ENCODE results near the gene FOXD3.

FOXD3 gene

DNA sequence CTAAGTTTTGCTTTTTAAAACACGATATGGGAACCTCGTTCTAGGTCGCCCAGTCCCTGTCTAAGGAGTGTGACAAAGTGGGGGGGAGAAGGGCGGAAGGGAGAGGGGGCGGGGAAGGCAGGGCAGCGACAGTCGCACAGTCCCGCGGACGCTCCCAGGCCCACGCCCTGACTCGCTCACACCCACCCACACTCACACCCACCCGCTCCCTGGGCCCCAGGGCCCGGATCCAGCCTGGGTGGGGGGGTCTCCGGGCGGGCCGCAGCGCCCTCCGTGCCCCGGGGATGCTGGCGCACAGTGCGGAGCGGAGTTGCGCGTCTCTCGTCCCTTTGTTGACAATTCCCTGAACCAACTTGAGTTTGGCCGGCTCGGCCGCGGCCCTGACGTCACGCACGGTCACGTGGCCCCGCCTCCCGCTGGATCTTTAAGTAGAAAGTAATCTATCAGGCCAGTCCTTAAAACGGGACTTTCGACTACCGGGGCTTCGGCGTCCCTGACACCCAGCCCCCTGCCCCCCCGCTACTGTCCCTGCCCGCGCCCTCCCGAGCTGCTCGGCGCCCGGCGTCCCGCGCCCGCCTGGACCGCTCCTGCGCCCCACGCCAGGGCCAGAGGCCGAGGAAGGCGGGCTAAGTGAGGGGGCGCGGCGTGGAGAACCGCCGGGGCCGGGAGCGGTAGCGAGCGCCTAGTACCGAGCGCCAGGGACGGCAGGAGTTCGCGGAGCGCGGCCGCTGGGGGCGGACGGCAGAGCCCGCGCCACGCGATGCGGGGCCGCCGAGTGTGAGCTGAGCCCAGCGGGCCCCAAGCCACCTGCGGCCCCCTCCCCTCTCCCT is at the start of gene FOXD3:
Gene FOXD3 (plus strand): TSS at position 454 of the 830 bp plus-strand sequence. CDS start 492 bp downstream, outside the sequence.
- DNase-seq (ENCODE audit: low read depth), result no peak

DNA sequence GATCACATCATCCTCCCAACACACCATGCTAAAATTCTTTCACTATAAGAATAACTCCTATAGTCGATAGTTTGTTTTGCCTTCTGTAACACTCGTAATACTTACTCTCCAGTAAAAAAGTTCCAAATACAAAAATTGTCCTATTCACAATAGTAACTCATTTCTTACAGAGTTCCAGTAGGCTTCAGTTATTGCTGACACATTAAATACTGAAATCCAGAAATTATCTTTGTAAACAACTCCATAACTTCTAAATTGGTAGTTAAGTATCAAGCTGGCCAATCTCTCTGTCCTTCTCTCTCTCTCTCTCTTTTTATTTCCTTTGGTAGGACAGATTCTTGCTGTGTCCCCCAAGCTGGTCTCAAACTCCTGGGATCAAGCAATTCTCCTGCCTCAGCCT is 49.6 kb upstream of the FOXD3 start:
- DNase-seq (ENCODE audit: low read depth), result no peak

DNA sequence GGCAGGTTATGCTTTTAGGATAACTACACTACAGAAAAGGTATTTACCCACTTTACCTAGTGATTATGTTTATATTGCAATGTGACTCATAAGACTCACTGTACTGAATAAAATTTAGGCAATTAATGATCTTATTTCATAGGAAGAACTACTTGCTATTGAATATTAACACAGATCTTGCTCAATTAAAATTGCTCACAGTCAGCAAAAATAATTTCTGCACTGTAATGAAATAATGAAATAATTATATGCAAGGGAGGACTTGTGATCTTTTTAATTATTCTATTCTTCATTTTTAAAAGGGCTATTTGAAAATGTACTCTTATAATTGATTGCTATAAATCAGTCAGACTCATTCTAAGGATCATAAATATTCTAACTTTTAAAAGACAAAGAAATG is 48.0 kb upstream of the FOXD3 start:
- no peak for DNase-seq (ENCODE audit: low read depth)

DNA sequence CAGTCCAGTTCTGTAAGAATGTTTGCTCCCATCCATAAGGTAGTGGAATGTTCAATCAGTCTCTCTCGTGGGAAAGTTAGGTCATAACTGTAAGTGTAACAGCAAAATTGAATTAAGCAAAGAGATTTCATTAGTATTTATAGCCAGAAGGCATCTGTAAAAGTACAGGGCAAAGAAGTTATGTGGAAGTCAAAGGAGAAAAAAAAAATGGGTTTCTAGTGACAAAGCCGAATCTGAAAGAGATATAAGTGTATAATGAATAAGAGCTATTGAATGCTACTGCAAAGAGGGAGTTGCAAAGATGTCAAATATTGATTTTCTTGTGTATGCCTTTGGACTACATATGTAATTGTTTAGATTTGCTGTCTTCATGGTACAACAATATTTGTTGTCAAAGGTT is 47.4 kb upstream of the FOXD3 start:
- no peak for DNase-seq (ENCODE audit: low read depth)

DNA sequence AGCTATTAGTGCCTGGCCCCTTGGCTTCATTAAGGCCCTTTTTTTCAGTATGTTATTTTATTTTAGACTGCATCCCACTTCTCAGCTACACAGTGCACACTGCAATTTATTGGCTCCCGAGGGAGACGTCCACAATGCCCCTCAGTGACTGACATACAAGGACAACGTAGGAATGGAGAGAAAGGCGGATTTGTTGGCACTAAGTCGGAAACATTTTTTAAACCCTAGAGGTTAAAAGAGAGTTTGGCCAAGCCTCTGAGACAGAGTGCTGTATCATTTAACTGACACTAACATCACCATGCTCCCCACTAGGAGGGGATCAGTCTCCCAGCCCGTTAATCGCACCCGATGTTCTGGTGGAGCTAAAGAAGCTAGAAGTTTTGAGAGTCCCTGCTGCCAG is 45.7 kb upstream of the FOXD3 start:
- DNase-seq (ENCODE audit: low read depth), result no peak

DNA sequence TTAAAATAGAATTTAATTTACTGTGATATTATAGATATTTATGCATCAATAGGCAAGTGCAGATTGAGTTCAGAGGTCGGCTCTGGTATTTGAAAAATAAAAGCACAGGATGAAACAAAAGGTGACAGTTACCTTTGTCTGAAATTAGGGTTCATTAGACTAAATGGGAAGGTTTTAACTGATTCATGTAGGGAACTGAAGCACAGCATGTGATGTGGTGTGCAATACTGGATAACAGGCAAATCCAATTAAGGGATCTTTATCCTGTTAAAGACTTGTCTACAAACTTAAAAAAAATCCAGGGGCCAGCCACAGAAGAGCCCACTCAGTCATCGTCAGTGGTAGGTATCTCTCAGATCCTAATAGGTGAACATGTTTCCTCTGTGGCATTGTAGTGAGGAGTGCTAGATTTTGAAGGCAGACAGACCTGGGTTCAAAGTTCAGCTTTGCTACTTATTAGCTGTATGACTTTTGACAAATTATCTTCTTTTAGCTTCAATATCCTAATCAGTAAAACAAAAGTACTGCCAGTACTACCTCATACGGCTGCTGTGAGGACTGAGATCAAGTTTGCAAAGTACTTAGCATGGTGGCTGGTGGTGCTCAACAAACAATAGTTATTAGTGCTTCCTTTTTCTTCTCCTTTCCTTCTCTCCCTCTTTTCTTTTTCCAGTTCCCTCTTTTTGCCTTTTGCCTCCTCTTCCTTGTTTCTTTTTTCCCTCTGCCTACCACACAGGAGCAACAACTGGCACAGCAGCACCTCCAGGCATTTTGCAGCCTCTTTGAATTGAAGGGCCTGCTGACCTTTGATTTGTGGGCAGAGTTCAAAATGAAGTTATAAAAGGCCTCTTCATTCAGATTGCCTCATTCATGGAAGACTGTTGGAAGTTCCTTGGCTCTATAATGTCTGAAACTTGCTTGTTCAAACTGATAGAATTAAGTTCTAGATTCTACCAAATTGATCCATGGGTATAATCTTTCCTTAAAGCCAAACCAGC is 44.9 kb upstream of the FOXD3 start:
- no peak for DNase-seq (ENCODE audit: low read depth)

DNA sequence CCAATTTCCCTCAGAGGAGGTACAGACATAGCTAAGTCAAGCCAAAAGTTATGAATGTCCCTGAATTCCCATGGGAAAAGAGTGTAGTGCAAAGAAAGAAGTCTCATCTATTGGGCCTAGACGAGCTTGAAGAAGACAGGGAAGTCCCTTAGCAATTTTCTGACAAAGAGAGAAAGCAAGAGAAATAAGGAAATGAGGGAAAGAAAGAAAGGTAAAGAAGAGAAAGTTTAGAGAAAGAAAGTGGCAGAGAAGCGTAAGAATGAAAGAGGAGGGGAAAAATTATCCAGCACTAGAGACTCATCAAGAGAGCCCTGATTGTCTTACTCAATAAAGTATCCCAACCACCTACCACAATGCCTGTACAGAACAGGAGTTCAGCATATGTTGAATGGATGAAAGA is 40.6 kb upstream of the FOXD3 start:
- DNase-seq (ENCODE audit: low read depth), result no peak

DNA sequence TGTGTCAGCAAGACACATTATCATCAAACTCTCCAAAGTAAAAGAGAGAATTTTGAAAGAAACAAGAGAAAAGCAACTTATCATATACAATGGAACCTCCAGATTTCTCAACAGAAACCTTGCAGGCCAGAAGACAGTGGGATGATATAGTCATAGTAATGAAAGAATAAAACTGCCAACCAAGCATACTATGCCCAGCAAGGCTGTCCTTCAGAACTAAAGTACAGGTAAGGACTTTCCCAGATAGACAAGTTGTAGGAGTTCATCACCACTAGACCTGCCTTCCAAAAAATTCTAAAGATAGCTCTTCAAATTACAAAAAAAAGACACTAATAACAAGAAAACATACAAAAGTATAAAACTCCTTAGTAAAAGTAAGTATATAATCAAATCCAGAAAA is 33.2 kb upstream of the FOXD3 start:
- DNase-seq (ENCODE audit: low read depth), result no peak

DNA sequence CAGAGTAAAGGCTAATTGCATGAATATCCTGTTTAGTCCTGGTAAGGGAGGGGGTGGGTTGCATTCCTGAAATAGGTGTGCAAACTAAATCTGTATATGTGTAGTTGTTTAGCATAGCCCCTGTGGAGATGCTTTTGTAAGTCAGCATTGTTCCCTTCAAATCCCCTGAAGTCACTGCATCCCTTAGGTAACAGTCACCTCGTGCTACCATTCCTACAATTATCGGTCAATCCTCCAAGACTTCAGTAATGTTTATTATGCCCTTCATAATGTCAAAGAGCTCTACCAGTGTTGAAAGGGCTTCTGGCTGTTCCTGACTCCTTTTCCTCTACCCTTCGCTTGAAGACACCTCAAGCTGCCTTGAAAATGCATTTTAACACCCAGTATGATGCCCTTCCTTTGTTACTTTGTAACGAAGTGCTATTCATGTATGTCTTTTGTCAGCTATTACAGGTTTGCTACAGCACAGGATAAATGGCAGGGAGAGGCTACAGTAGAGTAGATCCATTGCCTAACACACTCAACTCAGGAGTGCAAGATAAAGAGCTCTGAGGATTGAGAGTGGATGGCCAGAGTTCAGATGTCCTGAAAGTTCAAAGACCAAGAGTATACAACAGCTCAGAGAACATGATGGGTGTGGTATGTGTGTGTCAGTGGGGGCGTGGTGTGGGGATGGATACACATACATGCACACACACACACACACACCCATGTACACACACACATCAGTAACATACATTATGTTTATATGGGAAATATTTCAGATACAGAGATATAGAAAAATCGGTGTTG is 27.4 kb upstream of the FOXD3 start:
- DNase-seq (ENCODE audit: low read depth), result no peak

DNA sequence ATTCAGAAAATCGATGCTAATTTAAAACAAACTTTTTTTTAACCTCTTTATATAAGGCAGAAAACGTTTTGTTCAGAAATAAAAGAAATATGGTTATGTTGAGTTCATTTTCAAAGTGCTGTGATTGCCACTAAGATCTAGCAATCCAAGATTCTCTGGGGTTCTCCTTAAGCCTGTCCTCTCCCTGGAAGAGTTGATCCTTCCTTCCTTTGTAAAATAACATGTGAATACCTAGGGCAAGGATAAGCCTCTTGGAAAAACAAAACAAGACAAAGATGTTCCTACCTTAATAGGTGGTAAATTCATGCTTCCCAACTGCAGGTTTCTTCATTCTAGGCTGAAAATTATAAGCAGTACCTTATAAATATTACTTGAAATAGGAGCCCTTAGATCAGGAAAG is 18.0 kb upstream of the FOXD3 start:
- DNase-seq (ENCODE audit: low read depth), result no peak

DNA sequence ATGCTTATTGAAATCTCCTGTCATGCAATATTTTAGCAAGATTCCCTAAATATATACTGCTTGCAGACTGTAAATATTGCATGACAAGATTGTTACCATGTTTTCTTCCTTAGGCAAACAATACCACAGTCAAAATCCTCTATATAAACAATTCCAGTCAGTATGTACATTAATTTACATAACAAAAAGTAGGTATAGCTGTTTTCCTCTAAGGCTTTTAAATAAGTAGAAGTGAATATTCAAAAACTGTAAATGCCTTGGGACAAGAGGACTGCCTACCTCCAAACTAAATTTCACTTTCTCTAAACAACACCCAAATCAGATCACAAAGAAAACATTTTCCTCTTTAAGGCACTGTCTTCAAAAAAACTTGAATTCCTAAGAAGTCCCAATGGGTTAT is 17.3 kb upstream of the FOXD3 start:
- no peak for DNase-seq (ENCODE audit: low read depth)

DNA sequence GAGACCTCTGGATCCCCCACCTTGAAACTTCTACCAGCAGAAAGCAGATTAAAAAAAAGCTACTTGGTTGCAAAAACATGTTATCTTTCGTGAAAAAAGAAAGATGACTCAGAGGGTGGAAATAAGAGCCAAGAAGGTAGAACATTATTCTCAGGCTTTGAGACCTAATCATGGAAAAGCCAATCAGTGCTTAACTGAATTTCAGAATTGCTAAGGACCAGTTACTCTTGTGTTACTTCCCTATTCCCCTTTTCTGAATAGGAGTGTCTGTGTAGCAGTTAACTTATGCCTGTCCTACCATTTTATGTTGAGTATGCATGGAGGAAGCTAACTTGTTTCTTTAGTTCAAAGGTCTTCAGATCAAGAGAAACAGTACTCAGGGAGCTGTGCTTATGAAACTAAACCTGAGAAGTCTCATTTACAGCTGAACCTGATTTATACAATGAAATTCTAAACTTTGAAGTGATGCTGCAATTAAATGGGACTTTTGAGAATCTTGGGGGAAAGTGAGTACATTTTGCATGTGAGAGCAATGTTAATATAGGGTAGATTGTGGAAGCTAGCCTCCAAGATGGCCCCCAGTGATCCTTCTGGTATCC is 15.1 kb upstream of the FOXD3 start:
- no peak for DNase-seq (ENCODE audit: low read depth)

DNA sequence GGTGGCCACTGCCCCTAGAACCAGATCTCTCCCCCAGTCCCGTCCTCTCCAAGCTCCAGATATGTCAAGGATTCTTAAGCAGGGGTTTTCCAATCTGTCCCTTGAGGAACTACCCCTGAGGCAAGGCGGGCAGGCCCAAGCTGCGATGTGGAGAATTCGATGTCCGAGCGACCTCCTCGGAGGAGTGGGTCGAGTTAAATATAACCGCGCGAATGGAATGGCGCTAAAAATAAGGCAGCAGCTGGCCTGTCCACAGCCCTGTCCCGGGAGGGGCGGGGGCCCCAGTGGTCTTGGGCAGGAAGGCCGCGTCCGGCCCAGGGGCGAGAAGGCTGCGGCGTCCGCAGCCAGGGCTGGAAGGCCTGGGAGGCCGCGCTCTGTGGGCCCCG is 5.8 kb upstream of the FOXD3 start:
- no peak for DNase-seq (ENCODE audit: low read depth)

DNA sequence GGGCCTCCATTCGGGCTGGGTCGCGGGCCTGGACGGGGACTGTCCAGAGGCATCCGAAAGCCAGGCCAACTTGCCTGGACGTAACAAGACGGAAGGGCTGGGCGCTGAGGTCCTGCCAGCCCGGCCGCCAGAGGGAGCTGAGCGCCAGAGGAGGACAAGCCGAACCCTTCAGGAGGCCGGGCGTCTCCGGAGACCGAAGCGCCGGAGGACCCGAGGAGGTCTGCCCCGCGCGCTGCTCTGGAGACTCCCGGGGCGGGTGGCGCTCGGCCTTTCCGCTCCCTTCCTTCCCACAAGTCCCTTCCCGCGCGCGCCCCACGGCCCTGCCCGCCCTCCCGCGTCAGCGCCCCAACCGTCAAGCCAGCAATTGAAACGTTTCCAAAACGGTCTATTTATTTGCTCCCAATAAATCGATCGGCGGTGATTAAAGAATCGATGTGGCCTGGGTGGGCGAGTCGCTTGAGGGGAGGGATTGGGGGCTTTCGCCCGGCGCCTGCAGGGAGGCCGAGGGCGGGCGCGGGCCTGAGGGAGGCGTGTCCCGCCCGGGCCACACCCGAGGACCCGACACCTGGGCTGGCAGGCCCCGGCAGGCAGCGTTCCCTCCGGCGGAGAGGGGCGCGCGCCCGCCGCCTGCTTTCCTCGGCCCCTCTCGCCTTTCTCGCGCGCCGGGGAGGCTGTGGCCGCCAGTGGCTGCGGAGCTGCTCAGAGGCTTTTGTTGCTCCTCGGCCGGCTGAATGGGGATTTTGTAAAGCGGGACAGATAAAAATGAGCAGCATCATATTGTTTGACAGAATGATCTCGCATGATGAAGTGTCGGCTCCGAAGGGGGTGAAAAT is 5.2 kb upstream of the FOXD3 start:
- DNase-seq (ENCODE audit: low read depth), result no peak

DNA sequence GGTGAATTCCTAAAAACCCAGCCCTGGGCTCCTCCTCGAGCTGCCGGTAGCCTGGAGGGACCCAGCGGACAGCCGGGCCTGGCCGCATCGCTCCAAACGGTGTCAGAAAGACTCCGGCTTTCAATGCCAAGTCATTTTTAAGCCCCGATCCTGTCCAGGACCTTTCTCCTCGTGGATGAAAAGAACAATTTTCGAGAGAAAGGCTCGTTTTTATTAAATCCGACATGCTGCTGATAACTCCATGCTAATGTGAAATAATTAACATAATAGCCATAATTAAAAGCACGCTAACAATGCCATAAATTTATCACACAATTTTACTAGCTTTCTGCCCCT is 4.6 kb upstream of the FOXD3 start:
- no peak for DNase-seq (ENCODE audit: low read depth)

DNA sequence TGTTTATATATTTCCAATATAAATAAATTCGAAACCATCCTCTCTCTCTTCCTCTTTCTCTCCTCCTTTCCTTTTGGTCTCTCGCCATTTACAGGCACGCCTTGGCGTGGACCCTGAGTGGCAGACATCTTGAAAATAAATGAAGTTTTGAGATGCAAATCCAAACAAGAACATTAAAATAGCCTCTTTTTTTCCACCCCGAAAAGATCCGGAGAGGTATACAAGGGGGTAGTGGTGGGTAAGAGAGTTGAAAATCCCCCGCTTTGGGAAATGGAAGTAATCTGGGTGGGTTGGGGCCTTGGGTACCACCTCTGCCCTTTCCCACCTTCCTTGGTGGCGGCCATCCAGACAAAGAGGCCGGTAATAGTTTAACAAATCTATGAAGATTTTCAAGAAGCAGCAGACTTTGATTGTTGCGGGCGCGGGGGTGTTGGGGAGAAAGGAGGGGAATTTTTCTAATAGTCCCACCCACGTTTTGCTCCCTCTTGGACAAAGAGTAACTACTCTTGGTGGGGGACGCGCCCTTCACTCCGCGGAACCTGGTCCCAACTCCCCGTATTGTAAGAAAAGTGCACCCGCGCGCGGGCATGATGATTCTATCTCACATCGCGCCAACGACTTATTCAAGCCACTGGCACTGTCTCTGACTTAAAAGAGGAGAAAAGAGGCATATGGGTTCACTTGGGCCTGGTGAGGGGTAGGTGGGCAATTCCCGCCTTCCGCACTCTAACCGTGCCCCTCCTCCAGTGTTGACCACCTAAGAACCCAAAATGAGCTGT is 4.0 kb upstream of the FOXD3 start:
- no peak for DNase-seq (ENCODE audit: low read depth)

DNA sequence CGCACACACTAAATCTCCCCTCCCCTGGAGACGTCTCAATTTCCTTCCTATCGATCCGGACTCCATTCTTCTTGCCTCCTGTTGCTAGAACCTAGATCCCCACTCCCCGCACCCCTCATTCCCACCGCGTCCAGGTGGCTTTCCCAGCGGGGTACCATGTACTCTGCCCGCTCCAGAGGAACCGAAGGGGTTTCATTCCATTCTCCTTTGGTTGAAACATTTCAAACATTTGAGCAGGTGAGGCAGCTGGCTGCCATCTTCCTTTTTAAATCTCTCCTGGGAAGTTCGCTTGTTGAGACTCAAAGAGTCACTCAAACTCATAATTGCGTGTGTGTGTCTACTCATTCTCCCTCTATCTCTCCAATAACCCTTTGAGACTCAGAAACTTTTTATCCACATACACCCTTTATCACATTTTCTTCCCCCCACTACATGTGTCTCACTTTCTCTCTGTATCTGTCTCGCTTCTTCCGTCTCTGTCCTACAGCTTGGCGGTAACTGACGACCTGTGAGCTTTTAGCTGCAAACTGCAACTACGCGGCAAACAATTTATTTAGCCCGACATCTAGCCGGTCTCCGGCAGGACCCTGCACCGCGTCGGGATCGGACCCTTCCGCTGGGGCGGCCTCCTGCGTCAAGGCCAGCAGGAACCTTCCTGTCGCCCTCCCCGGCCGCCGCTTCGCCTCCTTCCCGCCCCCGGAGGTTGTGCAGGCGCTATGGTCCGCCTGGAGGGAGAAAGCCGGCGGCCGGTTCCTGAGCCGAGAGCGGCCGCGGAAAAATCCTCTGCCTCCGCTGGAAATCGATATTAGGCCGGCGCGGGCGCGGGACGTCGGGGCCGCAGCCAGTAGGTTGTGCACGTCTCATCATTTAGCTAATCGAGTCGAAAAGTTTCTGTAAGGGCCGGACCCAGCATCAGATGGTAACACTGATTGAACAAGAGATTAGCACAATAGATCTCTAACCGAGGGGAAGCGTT is 3.0 kb upstream of the FOXD3 start:
- DNase-seq (ENCODE audit: low read depth), result no peak

DNA sequence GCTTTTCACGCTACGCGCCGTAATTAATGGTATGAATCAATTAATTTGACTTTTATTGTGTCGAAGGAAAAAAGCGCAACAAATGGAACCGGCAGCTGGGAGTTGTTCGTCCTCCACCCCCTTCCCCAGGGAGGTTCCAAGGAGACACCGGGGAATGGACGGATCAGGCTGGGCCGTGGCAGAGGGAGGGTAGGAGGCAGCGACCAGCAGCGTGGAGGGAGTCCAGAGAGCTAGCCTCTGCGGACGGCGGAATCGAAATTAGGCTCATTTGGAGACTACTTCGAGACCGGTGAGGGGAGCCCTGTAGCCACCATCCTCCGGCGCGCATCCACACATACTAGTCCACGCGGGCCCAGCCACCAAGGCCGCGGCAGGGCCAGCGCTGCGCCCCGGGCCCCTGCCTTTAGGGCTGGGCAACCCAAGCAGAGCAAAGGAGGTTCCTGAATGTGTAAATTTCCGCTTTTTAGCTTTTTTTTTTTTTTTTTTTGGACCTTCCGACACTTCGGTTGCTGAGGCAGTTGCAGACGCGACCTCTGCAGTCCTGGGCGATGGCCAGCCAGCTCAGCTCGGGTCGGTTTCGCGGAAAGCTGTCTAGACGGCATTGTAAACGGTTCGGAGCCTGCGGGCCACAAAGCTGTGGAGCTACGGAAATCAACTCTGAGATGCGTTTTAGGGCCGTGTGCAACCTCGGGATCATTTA is 2.2 kb upstream of the FOXD3 start:
- no peak for DNase-seq (ENCODE audit: low read depth)

Measured in GM04503 (cell line).